ENCODE measurements around the gene NDUFB6.

The NDUFB6 gene

GRCh38 chr9:32590476-32590875, 17.5 kb upstream of the NDUFB6 start:
- no peak overlapping the region for H3K4me3 ChIP-seq
- peaks cover 0 to 7% (median 0%) of the 10 kb centered on the region in 11 experiments; a peak in 3 of 22 replicates for H3K9me3 ChIP-seq (replicated peaks in 1 of 11)
- H3K9ac ChIP-seq, result no peak overlapping the region
- H4K20me1 ChIP-seq, result no peaks in the 10 kb centered on the region
- H3K36me3 ChIP-seq, result no peaks in the 10 kb centered on the region
- peaks cover 0 to 14% (median 0%) of the 10 kb centered on the region in 11 experiments; a peak in 3 of 22 replicates for H3K27me3 ChIP-seq
- H3K4me2 ChIP-seq, result no peak overlapping the region
- no peak overlapping the region for H3K27ac ChIP-seq
- no peak for TF ChIP-seq Cebpa-rat (IDR thresholded peaks at IDR 0.05)
- H3K4me1 ChIP-seq, result peaks cover 0 to under 1% (median 0%) of the 10 kb centered on the region in 10 experiments; a peak in 3 of 20 replicates

- H3K9me3 ChIP-seq (replicated peaks in 1 of 11), result peaks cover 0 to 7% (median 0%) of the 10 kb centered on the region in 11 experiments; a peak in 3 of 22 replicates
- H3K4me1 ChIP-seq, result no peaks in the 10 kb centered on the region
- H3K27ac ChIP-seq, result no peak overlapping the region
- no peak overlapping the region for H3K4me3 ChIP-seq
- no peaks in the 10 kb centered on the region for H4K20me1 ChIP-seq
- TF ChIP-seq Cebpa-rat (IDR thresholded peaks at IDR 0.05), result no peak; a peak in 1 of 22 replicates
- no peak overlapping the region for H3K4me2 ChIP-seq
- H3K36me3 ChIP-seq, result no peaks in the 10 kb centered on the region
- peaks cover 0 to 14% (median 0%) of the 10 kb centered on the region in 11 experiments; a peak in 3 of 22 replicates for H3K27me3 ChIP-seq
- no peak overlapping the region for H3K9ac ChIP-seq
These were observed 16.2 kb upstream of the NDUFB6 start for GRCh38 chr9:32589083-32589723.

- H3K27ac ChIP-seq, result no peak overlapping the region
- no peak overlapping the region for H3K4me2 ChIP-seq
- no peak overlapping the region for H3K4me3 ChIP-seq
- peaks cover 0 to 12% (median 0%) of the 10 kb centered on the region in 11 experiments; a peak in 3 of 22 replicates for H3K27me3 ChIP-seq
- H3K9ac ChIP-seq, result no peak overlapping the region
- H3K36me3 ChIP-seq, result no peaks in the 10 kb centered on the region
- H4K20me1 ChIP-seq, result no peaks in the 10 kb centered on the region
- H3K9me3 ChIP-seq (replicated peaks in 1 of 11), result peaks cover 0 to 7% (median 0%) of the 10 kb centered on the region in 11 experiments; a peak in 3 of 22 replicates
- no peaks in the 10 kb centered on the region for H3K4me1 ChIP-seq
- no peak for TF ChIP-seq Cebpa-rat (IDR thresholded peaks at IDR 0.05)
These were observed 14.9 kb upstream of the NDUFB6 start for GRCh38 chr9:32587901-32588300.

- no peak overlapping the region for H3K4me3 ChIP-seq
- H3K4me1 ChIP-seq, result peaks cover 0 to 7% (median 2%) of the 10 kb centered on the region in 10 experiments; a peak in 8 of 20 replicates
- H3K27me3 ChIP-seq, result no peaks in the 10 kb centered on the region
- no peaks in the 10 kb centered on the region for H3K36me3 ChIP-seq
- no peaks in the 10 kb centered on the region for H4K20me1 ChIP-seq
- no peak for TF ChIP-seq Cebpa-rat (IDR thresholded peaks at IDR 0.05)
- H3K9ac ChIP-seq, result no peak overlapping the region
- no peak overlapping the region for H3K27ac ChIP-seq
- peaks cover 0 to 7% (median 0%) of the 10 kb centered on the region in 11 experiments; a peak in 3 of 22 replicates for H3K9me3 ChIP-seq (replicated peaks in 1 of 11)
- H3K4me2 ChIP-seq, result no peak overlapping the region
These were observed 11.8 kb upstream of the NDUFB6 start for GRCh38 chr9:32584784-32585183.

- Histone ChIP-seq H3K27ac (no peak overlapping the region), H3K9me3 (replicated peaks in 1 of 11) (peaks cover 0 to 6% (median 0%) of the 10 kb centered on the region in 11 experiments; a peak in 3 of 22 replicates), H3K4me3 (no peak overlapping the region), H3K4me2 (no peak overlapping the region; a peak in 1 of 22 replicates), H3K4me1 (peaks cover 0 to 7% (median 2%) of the 10 kb centered on the region in 10 experiments; a peak in 8 of 20 replicates), H4K20me1 (no peaks in the 10 kb centered on the region), H3K9ac (no peak overlapping the region), H3K27me3 (no peaks in the 10 kb centered on the region), H3K36me3 (no peaks in the 10 kb centered on the region)
- TF ChIP-seq Cebpa-rat (IDR thresholded peaks at IDR 0.05), result no peak
These were observed 8.7 kb upstream of the NDUFB6 start for GRCh38 chr9:32581512-32582143.

- H3K4me1 ChIP-seq, result peaks cover 0 to 7% (median 2%) of the 10 kb centered on the region in 10 experiments; a peak in 8 of 20 replicates
- no peak overlapping the region for H3K27ac ChIP-seq
- H3K27me3 ChIP-seq, result no peaks in the 10 kb centered on the region
- no peaks in the 10 kb centered on the region for H4K20me1 ChIP-seq
- TF ChIP-seq Cebpa-rat (IDR thresholded peaks at IDR 0.05), result no peak
- no peak overlapping the region for H3K4me3 ChIP-seq
- H3K36me3 ChIP-seq, result no peaks in the 10 kb centered on the region
- H3K9me3 ChIP-seq (replicated peaks in 1 of 11), result no peaks in the 10 kb centered on the region
- 0 out of 22 replicates have a peak overlapping the region, but pooled peaks of 1 of the 11 experiments have one; percentile 6 for H3K9ac ChIP-seq
- H3K4me2 ChIP-seq, result peak overlapping the region in 3 of 11 experiments; percentile 5 to 41 (median 32); a peak in 3 of 22 replicates
These were observed 7.8 kb upstream of the NDUFB6 start for GRCh38 chr9:32580631-32581300.

- no peak overlapping the region for H3K9ac ChIP-seq
- TF ChIP-seq Cebpa-rat (IDR thresholded peaks at IDR 0.05), result no peak
- H4K20me1 ChIP-seq, result no peaks in the 10 kb centered on the region
- no peaks in the 10 kb centered on the region for H3K9me3 ChIP-seq (replicated peaks in 1 of 11)
- no peaks in the 10 kb centered on the region for H3K36me3 ChIP-seq
- H3K4me3 ChIP-seq, result no peak overlapping the region
- H3K27ac ChIP-seq, result no peak overlapping the region
- H3K4me1 ChIP-seq, result peaks cover 0 to 7% (median 2%) of the 10 kb centered on the region in 10 experiments; a peak in 8 of 20 replicates
- no peak overlapping the region for H3K4me2 ChIP-seq
- H3K27me3 ChIP-seq, result no peaks in the 10 kb centered on the region
These were observed 6.9 kb upstream of the NDUFB6 start for GRCh38 chr9:32579706-32580331.

- H3K27ac ChIP-seq, result no peak overlapping the region
- H3K36me3 ChIP-seq, result no peaks in the 10 kb centered on the region
- TF ChIP-seq Cebpa-rat (IDR thresholded peaks at IDR 0.05), result no peak
- no peaks in the 10 kb centered on the region for H3K27me3 ChIP-seq
- no peak overlapping the region for H3K4me2 ChIP-seq
- H3K4me3 ChIP-seq, result no peak overlapping the region
- H3K9me3 ChIP-seq (replicated peaks in 1 of 11), result no peaks in the 10 kb centered on the region
- H4K20me1 ChIP-seq, result no peaks in the 10 kb centered on the region
- H3K9ac ChIP-seq, result no peak overlapping the region
- peaks cover under 1 to 7% (median 3%) of the 10 kb centered on the region in 10 experiments; a peak in 13 of 20 replicates for H3K4me1 ChIP-seq
These were observed 6.0 kb upstream of the NDUFB6 start for GRCh38 chr9:32578976-32579375.

- no peak overlapping the region for H3K4me3 ChIP-seq
- H3K9me3 ChIP-seq (replicated peaks in 1 of 11), result no peaks in the 10 kb centered on the region
- no peaks in the 10 kb centered on the region for H3K36me3 ChIP-seq
- no peak overlapping the region for H3K9ac ChIP-seq
- H3K27ac ChIP-seq, result no peak overlapping the region
- no peak for TF ChIP-seq Cebpa-rat (IDR thresholded peaks at IDR 0.05)
- no peaks in the 10 kb centered on the region for H3K27me3 ChIP-seq
- no peak overlapping the region for H3K4me2 ChIP-seq
- peaks cover 0 to 3% (median 0%) of the 10 kb centered on the region in 11 experiments; a peak in 1 of 22 replicates for H4K20me1 ChIP-seq
- peaks cover 8 to 15% (median 11%) of the 10 kb centered on the region in 10 experiments for H3K4me1 ChIP-seq
These were observed 4.4 kb upstream of the NDUFB6 start for GRCh38 chr9:32577316-32577715.

All from BLaER1 treated with 17β-estradiol and CSF1 and Interleukin-3, amounts not matched to agents 10 nM and 100 nM (cell line).